Adrenal gland (tissue), 12 donors: ENCODE data around the gene OR51T1. TPM values are rescaled to one million over a fixed set of nuclear protein-coding genes. Genes with fewer than 3 reads are reported as not detected.

Experiments used
- DNase-seq, 7 donors: peaks; one replicate each; pipeline ENCODE4 v3.0.0-alpha.2; 2019 to 2020
- H3K27ac ChIP-seq, 5 donors: fragments of 200-600 bp; sonication (generic) in 4 of 5; 1 replicate in 3 of 5; 2 replicates in 2 of 5; pipeline versions ENCODE4 v1.5.1 to v1.8.0; 2016 to 2020; ENCODE audit warnings: mild to moderate bottlenecking in 1 of 5
- H3K27me3 ChIP-seq: fragments of 200-600 bp; 2 replicates; pipeline ENCODE4 v1.8.0; 2021
- H3K36me3 ChIP-seq, 2 donors: fragments of 200-600 bp; replicated peaks in 1 of 2; 1 replicate in 1 of 2; 2 replicates in 1 of 2; pipeline versions ENCODE4 v1.5.1 to v1.8.0; 2018 to 2022
- H3K4me1 ChIP-seq, 2 donors: fragments of 200-600 bp; replicated peaks in 1 of 2; 1 replicate in 1 of 2; 2 replicates in 1 of 2; pipeline versions ENCODE4 v1.5.1 to v1.8.0; 2018 to 2021
- H3K4me3 ChIP-seq, 4 donors: fragments of 200-600 bp; sonication (generic) in 3 of 4; one replicate each; pipeline ENCODE4 v1.5.1; 2016 to 2018
- H3K9me3 ChIP-seq, 3 donors: fragments of 200-600 bp; sonication (generic) in 1 of 3; replicated peaks in 1 of 3; 1 replicate in 2 of 3; 2 replicates in 1 of 3; pipeline versions ENCODE4 v1.5.1 to v1.8.0; 2016 to 2021
- CTCF ChIP-seq, 6 experiments: fragments of 450-650 bp in 4 of 6; fragments of 200-600 bp in 2 of 6; sonication (generic) in 1 of 6; IDR thresholded peaks; 1 replicate in 5 of 6; 2 replicates in 1 of 6; pipeline versions ENCODE4 v1.5.1 to v1.8.0; 2016 to 2021; ENCODE audit warnings: antibody characterized with exemption in 6 of 6, mild to moderate bottlenecking in 2 of 6, moderate library complexity in 1 of 6
- POLR2A ChIP-seq, 2 donors: fragments of 450-650 bp; IDR thresholded peaks; one replicate each; pipeline ENCODE4 v1.6.1; 2017; ENCODE audit warnings: antibody characterized with exemption in 2 of 2, mild to moderate bottlenecking in 2 of 2, moderate library complexity in 1 of 2
- WGBS, 4 donors: extraction: QIAGEN DNeasy Blood & Tissue Kit in 2 of 4; methylation state at CpG; one replicate each; pipeline versions ENCODE4 v1.1.5 to v1.1.7; 2013 to 2017; 5-methylcytosine and 5-hydroxymethylcytosine counted together
- intact Hi-C, 2 donors: fragments of 100-400 bp; cut with DNase I; formaldehyde crosslinking; loops; one replicate each; pipeline versions ENCODE4 v1.14.1 to v1.15.0; 2022 to 2023
- polyA plus RNA-seq, 3 donors: library from polyadenylated mRNA; stranded (reverse); fragments of 200-250 nt in 2 of 3; fragments of 350-450 nt in 1 of 3; fragmentation: Illumina TruSeq in 1 of 3; extraction: RNeasy Lipid Tissue Mini Kit (QIAGEN cat#74804) in 1 of 3; gene quantifications; one replicate each; pipeline ENCODE4 v1.2.3, GENCODE V29; 2013 to 2014
- total RNA-seq, 9 donors: library from RNA; depleted of rRNA in 4 of 9; stranded (reverse); fragments of >200 nt in 4 of 9; fragments of 120-200 nt in 1 of 9; fragmentation: NEBNext Ultra II Directional in 1 of 9; extraction: Animal tissue kit (Norgen Biotek cat#: 25700) in 1 of 9; gene quantifications; one replicate each; pipeline versions ENCODE4 v1.1.0 to v1.2.4, GENCODE V29; 2013 to 2023
- donor health status: healthy with polysubstance abuse.
- donor health status: Bipolar disorder and iron deficiency.
- donor health status: DM: yes; HTN: yes; CAD: no.
- donor health status: DM: no; HTN: no; CAD: no.
- donor health status: DM: no; HTN: no; CAD: no.
- donor health status: DM: yes; HTN: yes; CAD: no.

The OR51T1 gene
- total and polyA plus RNA-seq, 12 donors = not detected

GRCh38 chr11:4887591-4887990 lies 5.9 kb downstream of the OR51T1 start:
- intact Hi-C loops = no loop called here
- 0% methylated on average over 1 of the region's 1 CpG for WGBS, 4 donors
- DNase-seq = no peak

GRCh38 chr11:4890279-4890678 lies 8.6 kb downstream of the OR51T1 start:
- 79 to 83% (median 79%) methylated on average over 2 of the region's 2 CpGs for WGBS, 4 donors
- H3K36me3 ChIP-seq = no peaks in the 10 kb centered on the region
- no peak overlapping the region for H3K27ac ChIP-seq
- H3K4me1 ChIP-seq = no peaks in the 10 kb centered on the region
- H3K4me3 ChIP-seq = no peak overlapping the region
- intact Hi-C loops = no loop called here
- no peaks in the 10 kb centered on the region for H3K27me3 ChIP-seq
- no peak for DNase-seq
- no peaks in the 10 kb centered on the region for H3K9me3 ChIP-seq
- TF ChIP-seq POLR2A (IDR thresholded peaks at IDR 0.05) (no peak), CTCF (IDR thresholded peaks at IDR 0.05) (no peak)

More at GRCh38 chr11:4887591-4887990, 5.9 kb downstream of the OR51T1 start:
- H3K36me3 ChIP-seq = no peaks in the 10 kb centered on the region
- H3K9me3 ChIP-seq = no peaks in the 10 kb centered on the region
- H3K4me1 ChIP-seq = no peaks in the 10 kb centered on the region
- H3K27ac ChIP-seq = no peak overlapping the region
- TF ChIP-seq POLR2A (IDR thresholded peaks at IDR 0.05) (no peak), CTCF (IDR thresholded peaks at IDR 0.05) (no peak)
- H3K4me3 ChIP-seq = no peak overlapping the region
- no peaks in the 10 kb centered on the region for H3K27me3 ChIP-seq

- H3K27ac ChIP-seq = no peak overlapping the region
- no peaks in the 10 kb centered on the region for H3K4me1 ChIP-seq
- no peaks in the 10 kb centered on the region for H3K9me3 ChIP-seq
- intact Hi-C loops = no loop called here
- DNase-seq = no peak
- no peak overlapping the region for H3K4me3 ChIP-seq
- H3K27me3 ChIP-seq = no peaks in the 10 kb centered on the region
- WGBS, 4 donors = 78 to 91% (median 86%) methylated on average over 1 of the region's 1 CpG
- no peaks in the 10 kb centered on the region for H3K36me3 ChIP-seq
- TF ChIP-seq POLR2A (IDR thresholded peaks at IDR 0.05) (no peak), CTCF (IDR thresholded peaks at IDR 0.05) (no peak)
These were observed 10.4 kb downstream of the OR51T1 start for GRCh38 chr11:4891996-4892640.

GRCh38 chr11:4903484-4903883 lies 21.8 kb downstream of the OR51T1 start, which contains the start of gene OR51A7:
Gene OR51A7, plus strand, starts transcription at chr11:4903783. Its CDS starts 3,587 bp downstream, at chr11:4907370.
- TF ChIP-seq POLR2A (IDR thresholded peaks at IDR 0.05) = no peak
- TF ChIP-seq CTCF (IDR thresholded peaks at IDR 0.05) = no peak
- H3K36me3 ChIP-seq = no peaks in the 10 kb centered on the region
- H3K9me3 ChIP-seq = no peaks in the 10 kb centered on the region
- H3K27me3 ChIP-seq = no peaks in the 10 kb centered on the region
- no peak for DNase-seq
- no peaks in the 10 kb centered on the region for H3K4me1 ChIP-seq
- no peak within 1 kb of the TSS for H3K4me3 ChIP-seq
- H3K27ac ChIP-seq = no peak within 1 kb of the TSS
- intact Hi-C loops = no loop called here
